Measurements from ENCODE around the gene WNT11. TPM values are rescaled to one million over a fixed set of nuclear protein-coding genes. Genes with fewer than 3 reads are reported as not detected.
A peak's percentile ranks its signal among the peaks of the same experiment; 100 is the strongest.

Gene WNT11
- total RNA-seq, 4 donors from 2014 or later = 6.6 to 7.5 (median 6.9) TPM

DNA sequence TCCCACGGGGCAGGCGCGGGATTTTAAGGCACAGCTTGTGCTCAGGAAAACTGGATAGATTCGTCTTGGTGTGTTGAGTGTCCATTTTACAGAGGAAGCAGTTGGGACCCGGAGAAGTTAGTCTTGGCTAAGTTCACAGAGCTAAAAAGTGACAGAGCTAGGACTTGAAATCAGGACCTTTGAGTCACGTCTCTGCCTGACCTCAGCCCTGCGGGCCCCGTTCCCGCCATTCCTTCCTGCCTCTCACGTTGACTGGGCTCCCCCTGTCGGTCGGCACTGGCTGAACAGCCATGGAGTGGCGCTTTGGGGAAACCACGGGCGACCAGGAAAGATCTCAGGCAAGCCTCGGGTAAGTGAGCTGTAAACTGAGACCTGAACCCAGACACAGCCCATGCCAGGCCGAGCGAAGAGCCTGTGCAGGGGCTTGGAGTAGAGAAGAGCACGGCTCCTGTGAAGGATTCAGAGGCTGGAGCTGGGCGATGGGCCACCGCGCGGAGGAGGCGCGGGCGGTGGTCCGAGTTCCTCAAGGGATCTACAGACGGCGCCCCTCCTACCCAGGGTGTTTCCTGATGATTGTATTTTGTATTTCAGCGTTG lies 54.1 kb downstream of the WNT11 start:
- H3K36me3 ChIP-seq = no peaks in the 10 kb centered on the region
- H3K9me3 ChIP-seq = no peaks in the 10 kb centered on the region
- DNase-seq = peak; percentile 86 to 95 (median 91)
- H3K4me1 ChIP-seq = peaks cover 8 to 17% (median 12%) of the 10 kb centered on the region in 4 donors
- no peak for TF ChIP-seq POLR2A (IDR thresholded peaks at IDR 0.05)
- TF ChIP-seq, protein P1, sequence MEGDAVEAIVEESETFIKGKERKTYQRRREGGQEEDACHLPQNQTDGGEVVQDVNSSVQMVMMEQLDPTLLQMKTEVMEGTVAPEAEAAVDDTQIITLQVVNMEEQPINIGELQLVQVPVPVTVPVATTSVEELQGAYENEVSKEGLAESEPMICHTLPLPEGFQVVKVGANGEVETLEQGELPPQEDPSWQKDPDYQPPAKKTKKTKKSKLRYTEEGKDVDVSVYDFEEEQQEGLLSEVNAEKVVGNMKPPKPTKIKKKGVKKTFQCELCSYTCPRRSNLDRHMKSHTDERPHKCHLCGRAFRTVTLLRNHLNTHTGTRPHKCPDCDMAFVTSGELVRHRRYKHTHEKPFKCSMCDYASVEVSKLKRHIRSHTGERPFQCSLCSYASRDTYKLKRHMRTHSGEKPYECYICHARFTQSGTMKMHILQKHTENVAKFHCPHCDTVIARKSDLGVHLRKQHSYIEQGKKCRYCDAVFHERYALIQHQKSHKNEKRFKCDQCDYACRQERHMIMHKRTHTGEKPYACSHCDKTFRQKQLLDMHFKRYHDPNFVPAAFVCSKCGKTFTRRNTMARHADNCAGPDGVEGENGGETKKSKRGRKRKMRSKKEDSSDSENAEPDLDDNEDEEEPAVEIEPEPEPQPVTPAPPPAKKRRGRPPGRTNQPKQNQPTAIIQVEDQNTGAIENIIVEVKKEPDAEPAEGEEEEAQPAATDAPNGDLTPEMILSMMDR (IDR thresholded peaks at IDR 0.05) = peak; percentile 80 to 98 (median 94)
- no peaks in the 10 kb centered on the region for H3K27me3 ChIP-seq
- peak overlapping the region; percentile 7 to 48 (median 46) for H3K4me3 ChIP-seq
- peak overlapping the region in 1 of 4 donors; percentile 49 for H3K27ac ChIP-seq

DNA sequence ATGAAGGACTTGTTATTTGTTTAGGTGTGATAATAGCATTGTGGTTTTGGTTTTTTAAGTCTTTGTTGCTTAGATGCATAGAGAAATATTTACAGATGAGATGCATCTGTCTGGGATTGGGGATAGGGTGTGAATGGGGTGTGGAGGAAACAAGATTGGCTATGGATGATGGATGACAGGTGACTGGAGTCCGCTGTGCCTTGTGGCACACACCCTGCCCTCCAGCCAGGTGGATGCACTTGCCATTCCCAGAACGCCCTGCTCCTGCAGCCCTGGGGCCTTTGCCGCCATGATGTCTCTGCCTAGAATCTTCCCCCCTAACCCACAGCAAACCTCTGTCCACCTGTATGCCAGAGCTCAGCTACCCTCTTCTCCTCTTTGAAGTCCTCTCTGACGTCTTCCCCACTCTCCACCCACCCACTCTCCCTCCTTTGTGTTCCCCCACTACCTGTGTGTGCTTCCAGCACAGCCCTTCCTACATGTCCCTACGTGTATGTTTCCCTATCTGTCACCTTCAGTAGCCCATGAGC lies 54.7 kb downstream of the WNT11 start:
- Histone ChIP-seq H3K27ac (no peak overlapping the region), H3K4me3 (peak overlapping the region in 1 of 4 donors; percentile 48), H3K4me1 (peaks cover 8 to 23% (median 12%) of the 10 kb centered on the region in 4 donors), H3K36me3 (no peaks in the 10 kb centered on the region), H3K27me3 (no peaks in the 10 kb centered on the region), H3K9me3 (no peaks in the 10 kb centered on the region)
- TF ChIP-seq POLR2A (IDR thresholded peaks at IDR 0.05) = no peak
- TF ChIP-seq, protein P1 (IDR thresholded peaks at IDR 0.05) = no peak
- DNase-seq = peak in 2 of 3 donors; percentile 41 to 56

DNA sequence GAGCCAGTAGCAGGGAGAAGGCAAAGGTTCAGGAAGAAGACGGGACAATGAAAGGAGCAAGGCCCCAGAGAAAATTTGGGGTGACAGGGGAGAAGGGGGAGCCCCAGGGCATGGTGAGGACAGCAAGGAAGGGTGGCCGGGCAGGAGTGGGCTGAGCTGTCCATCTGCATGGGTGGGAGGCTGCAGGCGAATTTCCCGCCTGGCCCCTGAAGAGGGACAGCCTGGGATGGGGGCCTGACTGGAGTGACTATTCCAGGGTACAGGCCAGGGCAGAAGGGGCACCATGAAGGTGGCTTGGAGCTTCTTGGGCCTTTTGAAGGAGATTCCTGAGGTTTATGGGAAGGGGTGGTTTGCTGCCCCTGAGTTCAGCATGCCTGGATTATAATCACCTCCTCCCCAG lies 56.2 kb downstream of the WNT11 start:
- no peak overlapping the region for H3K4me3 ChIP-seq
- peaks cover 8 to 26% (median 12%) of the 10 kb centered on the region in 4 donors for H3K4me1 ChIP-seq
- H3K27me3 ChIP-seq = no peaks in the 10 kb centered on the region
- no peaks in the 10 kb centered on the region for H3K9me3 ChIP-seq
- TF ChIP-seq POLR2A (IDR thresholded peaks at IDR 0.05) = no peak
- TF ChIP-seq, protein P1 (IDR thresholded peaks at IDR 0.05) = no peak
- DNase-seq = peak in 2 of 3 donors; percentile 31 to 41
- H3K27ac ChIP-seq = peak overlapping the region in 1 of 4 donors; percentile 95
- H3K36me3 ChIP-seq = no peaks in the 10 kb centered on the region

DNA sequence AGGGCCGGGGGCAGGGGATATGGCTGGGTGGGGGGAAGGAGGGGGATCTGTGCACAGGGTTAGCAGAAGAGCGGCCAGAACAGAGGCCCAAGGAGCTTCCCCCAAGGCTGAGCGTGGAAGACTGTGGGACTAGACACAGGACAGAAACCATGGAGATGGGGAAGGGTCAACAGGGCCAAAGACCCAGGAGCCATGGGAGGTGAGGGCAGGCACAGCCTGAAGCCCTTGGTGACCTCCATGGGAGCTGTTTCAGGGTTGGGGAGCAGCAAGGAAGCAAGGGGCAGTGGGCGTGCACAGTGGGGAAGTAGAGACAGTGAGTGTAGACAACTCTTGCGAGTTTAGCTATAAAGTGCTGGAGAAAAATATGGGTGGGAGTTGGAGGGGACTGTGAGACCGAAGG lies 56.6 kb downstream of the WNT11 start:
- Histone ChIP-seq H3K27ac (peak overlapping the region in 3 of 4 donors; percentile 40 to 95 (median 84)), H3K4me1 (peaks cover 8 to 26% (median 12%) of the 10 kb centered on the region in 4 donors), H3K9me3 (no peaks in the 10 kb centered on the region), H3K36me3 (no peaks in the 10 kb centered on the region), H3K4me3 (no peak overlapping the region), H3K27me3 (no peaks in the 10 kb centered on the region)
- peak in 1 of 3 donors; percentile 35 for DNase-seq
- TF ChIP-seq, protein P1 (IDR thresholded peaks at IDR 0.05) = no peak
- no peak for TF ChIP-seq POLR2A (IDR thresholded peaks at IDR 0.05)

DNA sequence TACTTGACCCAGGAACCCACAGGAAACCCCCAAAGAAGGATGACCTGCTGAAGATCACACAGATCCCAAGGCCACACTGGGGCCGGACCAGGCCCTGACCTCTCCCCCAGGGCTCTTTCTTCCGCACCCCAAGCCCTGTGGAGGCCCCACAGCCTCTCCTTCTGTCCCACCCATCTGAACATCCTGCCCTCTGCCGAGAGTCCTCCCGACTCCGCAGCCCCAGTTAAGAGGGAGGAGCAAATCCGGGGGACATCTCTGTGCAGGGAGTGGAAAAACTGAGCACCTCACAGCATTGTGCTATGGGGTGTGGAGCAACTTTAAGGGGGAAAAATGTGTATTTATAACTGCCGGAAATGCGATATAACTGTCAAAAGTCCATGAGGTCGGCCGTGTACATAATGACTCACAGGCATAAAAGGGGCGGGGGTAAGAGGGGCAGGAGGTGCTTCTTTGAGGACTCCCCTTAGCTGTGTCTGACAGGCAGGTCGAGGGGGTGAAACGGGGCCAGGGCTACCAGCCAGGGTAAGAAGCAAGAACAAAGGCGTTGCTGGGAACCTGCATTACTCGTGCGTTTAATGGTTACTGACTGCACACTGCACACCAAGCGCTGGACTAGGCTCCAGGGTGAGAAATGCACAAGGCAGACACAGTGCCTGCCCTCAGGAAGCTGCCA lies 57.2 kb downstream of the WNT11 start:
- peaks cover 8 to 26% (median 12%) of the 10 kb centered on the region in 4 donors for H3K4me1 ChIP-seq
- H3K27ac ChIP-seq = peak overlapping the region in 3 of 4 donors; percentile 72 to 95 (median 84)
- TF ChIP-seq, protein P1 (IDR thresholded peaks at IDR 0.05) = no peak
- peak in 1 of 2 donors; percentile 32 for TF ChIP-seq POLR2A (IDR thresholded peaks at IDR 0.05)
- DNase-seq = peak in 2 of 3 donors; percentile 79 to 84
- H3K4me3 ChIP-seq = peak overlapping the region in 1 of 4 donors; percentile 12
- no peaks in the 10 kb centered on the region for H3K36me3 ChIP-seq
- H3K27me3 ChIP-seq = no peaks in the 10 kb centered on the region
- H3K9me3 ChIP-seq = no peaks in the 10 kb centered on the region
